HG02884 (cell line): ENCODE data around the gene TSSC4.

Source experiments
- ATAC-seq: cut with Tn5 transposase; IDR thresholded peaks from one replicate; pipeline ENCODE4 v1.9.1; 2021; ENCODE audit warnings: mild to moderate bottlenecking, moderate library complexity; ENCODE audit not compliant: unreplicated experiment

The TSSC4 gene

GRCh38 chr11:2431395-2431794, 30.8 kb downstream of the TSSC4 start:
- ATAC-seq, result no peak

GRCh38 chr11:2432171-2432621, 31.6 kb downstream of the TSSC4 start:
- no peak for ATAC-seq

- no peak for ATAC-seq
These were observed 32.1 kb downstream of the TSSC4 start for GRCh38 chr11:2432628-2433071.

- no peak for ATAC-seq
These were observed 32.8 kb downstream of the TSSC4 start for GRCh38 chr11:2433106-2433925.

GRCh38 chr11:2434008-2434407, 33.5 kb downstream of the TSSC4 start:
- no peak for ATAC-seq

GRCh38 chr11:2434506-2435255, 34.1 kb downstream of the TSSC4 start:
- no peak for ATAC-seq

- no peak for ATAC-seq
These were observed 34.9 kb downstream of the TSSC4 start for GRCh38 chr11:2435288-2436012.

- ATAC-seq, result no peak
These were observed 35.5 kb downstream of the TSSC4 start for GRCh38 chr11:2436013-2436520.

- ATAC-seq, result no peak
These were observed 36.0 kb downstream of the TSSC4 start for GRCh38 chr11:2436521-2437031.

- no peak for ATAC-seq
These were observed 37.0 kb downstream of the TSSC4 start for GRCh38 chr11:2437516-2437915.

GRCh38 chr11:2439820-2440219, 39.3 kb downstream of the TSSC4 start:
- no peak for ATAC-seq

- no peak for ATAC-seq
These were observed 40.1 kb downstream of the TSSC4 start for GRCh38 chr11:2440646-2441045.

GRCh38 chr11:2441171-2441570, 40.6 kb downstream of the TSSC4 start:
- no peak for ATAC-seq

- ATAC-seq, result no peak
These were observed 42.0 kb downstream of the TSSC4 start for GRCh38 chr11:2442589-2442988.

GRCh38 chr11:2443406-2443805, 42.9 kb downstream of the TSSC4 start:
- ATAC-seq, result no peak

- no peak for ATAC-seq
These were observed 43.6 kb downstream of the TSSC4 start, which contains the start of gene TRPM5 for GRCh38 chr11:2443881-2444820. TSS of gene TRPM5 (minus strand) at chr11:2444514. CDS start at chr11:2423036, 21,478 bp downstream.

- no peak for ATAC-seq
These were observed 44.5 kb downstream of the TSSC4 start, which contains the start of gene KCNQ1 for GRCh38 chr11:2444821-2445745. TSS of gene KCNQ1 (plus strand) at chr11:2445008. CDS start at chr11:2445099, 91 bp downstream.

GRCh38 chr11:2445746-2446551, 45.4 kb downstream of the TSSC4 start:
- no peak for ATAC-seq
